Gastrocnemius medialis (tissue), 4 donors: ENCODE measurements around the gene RNF227.

ENCODE experiments used
- CTCF ChIP-seq, 5 experiments: fragments of 450-650 bp in 3 of 5; fragments of 200-600 bp in 2 of 5; sonication (generic) in 2 of 5; IDR thresholded peaks in 4 of 5; conservative IDR thresholded peaks in 1 of 5; 1 replicate in 4 of 5; 2 replicates in 1 of 5; pipeline ENCODE4 v1.5.1; 2016 to 2019; ENCODE audit warnings: antibody characterized with exemption in 5 of 5, mild to moderate bottlenecking in 3 of 5, moderate library complexity in 3 of 5
- POLR2A ChIP-seq, 2 donors: fragments of 450-650 bp; IDR thresholded peaks; one replicate each; pipeline ENCODE4 v1.6.1; 2017; ENCODE audit warnings: antibody characterized with exemption in 2 of 2, mild to moderate bottlenecking in 2 of 2, moderate library complexity in 2 of 2

- no peak for TF ChIP-seq CTCF (IDR thresholded peaks at IDR 0.05 in 4 of 5, conservative IDR thresholded peaks at IDR 0.05 in 1 of 5)
- no peak for TF ChIP-seq POLR2A (IDR thresholded peaks at IDR 0.05)
Observed at GRCh38 chr17:7940743-7941142, 24.7 kb upstream of the RNF227 start.
